Peyer's patch (tissue), 4 donors: ENCODE measurements around the gene POLR2F. TPM values are rescaled to one million over a fixed set of nuclear protein-coding genes. Genes with fewer than 3 reads are reported as not detected.

Source experiments
- DNase-seq, 3 donors: peaks; one replicate each; pipeline ENCODE4 v3.0.0-alpha.2; 2017 to 2019
- H3K27ac ChIP-seq, 4 donors: fragments of 200-600 bp; sonication (generic); one replicate each; pipeline ENCODE4 v1.5.1; 2016 to 2019
- H3K27me3 ChIP-seq, 2 donors: fragments of 200-600 bp; sonication (generic); one replicate each; pipeline ENCODE4 v1.5.1; 2019
- H3K36me3 ChIP-seq, 3 donors: fragments of 200-600 bp; sonication (generic); one replicate each; pipeline ENCODE4 v1.5.1; 2016 to 2019
- H3K4me1 ChIP-seq, 4 donors: fragments of 200-600 bp; sonication (generic); one replicate each; pipeline ENCODE4 v1.5.1; 2016 to 2019
- H3K4me3 ChIP-seq, 4 donors: fragments of 200-600 bp; sonication (generic); 1 replicate in 3 of 4; 2 replicates in 1 of 4; pipeline ENCODE4 v1.5.1; 2016 to 2019; ENCODE audit warnings: mild to moderate bottlenecking in 1 of 4
- H3K9me3 ChIP-seq, 4 donors: fragments of 200-600 bp; sonication (generic); one replicate each; pipeline ENCODE4 v1.5.1; 2016 to 2019; ENCODE audit warnings: mild to moderate bottlenecking in 1 of 4
- CTCF ChIP-seq, 6 experiments: fragments of 450-650 bp in 4 of 6; fragments of 200-600 bp in 2 of 6; sonication (generic) in 1 of 6; IDR thresholded peaks; one replicate each; pipeline ENCODE4 v1.5.1; 2017 to 2019; ENCODE audit warnings: antibody characterized with exemption in 6 of 6, mild to moderate bottlenecking in 3 of 6, moderate library complexity in 1 of 6
- POLR2A ChIP-seq, 2 donors: fragments of 450-650 bp; IDR thresholded peaks; one replicate each; pipeline ENCODE4 v1.5.1; 2017; ENCODE audit warnings: antibody characterized with exemption in 2 of 2, mild to moderate bottlenecking in 2 of 2, moderate library complexity in 2 of 2
- total RNA-seq, 4 donors: library from RNA; depleted of rRNA; stranded (reverse); fragments of >200 nt; gene quantifications; one replicate each; pipeline ENCODE4 v1.1.0, GENCODE V29; 2016

Gene POLR2F
- total RNA-seq, 4 donors from 2014 or later, result 51.1 to 97.4 (median 55.2) TPM

GRCh38 chr22:37926358-37926757 lies 27.1 kb upstream of the POLR2F start:
- no peak overlapping the region for H3K4me3 ChIP-seq
- no peaks in the 10 kb centered on the region for H3K9me3 ChIP-seq
- TF ChIP-seq CTCF (IDR thresholded peaks at IDR 0.05), result no peak
- no peak for TF ChIP-seq POLR2A (IDR thresholded peaks at IDR 0.05)
- H3K36me3 ChIP-seq, result peaks cover 0 to 79% (median 0%) of the 10 kb centered on the region in 3 donors
- no peak overlapping the region for H3K27ac ChIP-seq
- no peak for DNase-seq
- no peaks in the 10 kb centered on the region for H3K27me3 ChIP-seq
- no peaks in the 10 kb centered on the region for H3K4me1 ChIP-seq

GRCh38 chr22:37926771-37927636 lies 26.5 kb upstream of the POLR2F start:
- Histone ChIP-seq H3K9me3 (no peaks in the 10 kb centered on the region), H3K4me1 (no peaks in the 10 kb centered on the region), H3K4me3 (no peak overlapping the region), H3K36me3 (peaks cover 0 to 80% (median 0%) of the 10 kb centered on the region in 3 donors), H3K27me3 (no peaks in the 10 kb centered on the region), H3K27ac (no peak overlapping the region)
- TF ChIP-seq POLR2A (IDR thresholded peaks at IDR 0.05) (no peak), CTCF (IDR thresholded peaks at IDR 0.05) (no peak)
- no peak for DNase-seq

GRCh38 chr22:37927637-37927936 lies 25.9 kb upstream of the POLR2F start:
- H3K4me3 ChIP-seq, result no peak overlapping the region
- TF ChIP-seq POLR2A (IDR thresholded peaks at IDR 0.05), result no peak
- TF ChIP-seq CTCF (IDR thresholded peaks at IDR 0.05), result no peak
- peaks cover 0 to 82% (median 0%) of the 10 kb centered on the region in 3 donors for H3K36me3 ChIP-seq
- DNase-seq, result no peak
- no peaks in the 10 kb centered on the region for H3K27me3 ChIP-seq
- H3K9me3 ChIP-seq, result no peaks in the 10 kb centered on the region
- H3K27ac ChIP-seq, result no peak overlapping the region
- no peaks in the 10 kb centered on the region for H3K4me1 ChIP-seq

- Histone ChIP-seq H3K27ac (no peak overlapping the region), H3K27me3 (no peaks in the 10 kb centered on the region)
These were observed 24.1 kb upstream of the POLR2F start for GRCh38 chr22:37929390-37929789.

GRCh38 chr22:37930270-37930951 lies 23.1 kb upstream of the POLR2F start:
- Histone ChIP-seq H3K36me3 (peaks cover 0 to 71% (median 0%) of the 10 kb centered on the region in 3 donors), H3K27ac (no peak overlapping the region), H3K4me1 (peaks cover 0 to 16% (median 4%) of the 10 kb centered on the region in 4 donors), H3K9me3 (no peaks in the 10 kb centered on the region), H3K4me3 (no peak overlapping the region), H3K27me3 (no peaks in the 10 kb centered on the region)
- TF ChIP-seq POLR2A (IDR thresholded peaks at IDR 0.05), result no peak
- TF ChIP-seq CTCF (IDR thresholded peaks at IDR 0.05), result peak in 3 of 6 experiments; percentile 4 to 18 (median 14)
- DNase-seq, result no peak

More at GRCh38 chr22:37929390-37929789, 24.1 kb upstream of the POLR2F start:
- Histone ChIP-seq H3K9me3 (no peaks in the 10 kb centered on the region), H3K4me3 (no peak overlapping the region), H3K4me1 (peaks cover 0 to 16% (median 4%) of the 10 kb centered on the region in 4 donors), H3K36me3 (peaks cover 0 to 78% (median 0%) of the 10 kb centered on the region in 3 donors)
- no peak for TF ChIP-seq POLR2A (IDR thresholded peaks at IDR 0.05)
- no peak for TF ChIP-seq CTCF (IDR thresholded peaks at IDR 0.05)
- DNase-seq, result no peak
